Stimulated activated CD8-positive, alpha-beta memory T cell treated with anti-CD3 and anti-CD28 coated beads, Interleukin-7, amount 100 ng/mL, for 48 hours (primary cell): ENCODE results near the gene ATP9B.
A peak's percentile ranks its signal among the peaks of the same experiment; 100 is the strongest.

Experiments used
- DNase-seq, 2 donors: peaks; one replicate each; pipeline ENCODE4 v3.0.0-alpha.2; 2020; ENCODE audit warnings: low read depth in 1 of 2; ENCODE audit errors: extremely low read depth in 1 of 2

ATP9B gene

GRCh38 chr18:79195716-79196683 lies 126.8 kb downstream of the ATP9B start:
- DNase-seq = no peak

GRCh38 chr18:79197531-79197930 lies 128.3 kb downstream of the ATP9B start:
- DNase-seq = no peak

GRCh38 chr18:79199691-79200374 lies 130.6 kb downstream of the ATP9B start:
- no peak for DNase-seq

- DNase-seq = no peak
These were observed 131.5 kb downstream of the ATP9B start for GRCh38 chr18:79200546-79201268.

- peak in 1 of 2 donors; percentile 47 for DNase-seq
These were observed 133.9 kb downstream of the ATP9B start for GRCh38 chr18:79203017-79203605.

- no peak for DNase-seq
These were observed 136.0 kb downstream of the ATP9B start for GRCh38 chr18:79204889-79205807.

- no peak for DNase-seq
These were observed 137.2 kb downstream of the ATP9B start for GRCh38 chr18:79206444-79206843.

GRCh38 chr18:79208906-79209305 lies 139.7 kb downstream of the ATP9B start:
- DNase-seq = no peak

- no peak for DNase-seq
These were observed 141.1 kb downstream of the ATP9B start for GRCh38 chr18:79210002-79210910.

- DNase-seq = no peak
These were observed 142.7 kb downstream of the ATP9B start for GRCh38 chr18:79211844-79212243.

- DNase-seq = no peak
These were observed 144.9 kb downstream of the ATP9B start for GRCh38 chr18:79214056-79214455.

GRCh38 chr18:79216176-79216575 lies 147.0 kb downstream of the ATP9B start:
- no peak for DNase-seq

GRCh38 chr18:79217979-79218604 lies 148.9 kb downstream of the ATP9B start:
- no peak for DNase-seq

- DNase-seq = no peak
These were observed 149.5 kb downstream of the ATP9B start for GRCh38 chr18:79218605-79219190.

GRCh38 chr18:79221136-79221535 lies 151.9 kb downstream of the ATP9B start:
- DNase-seq = no peak

GRCh38 chr18:79222790-79223189 lies 153.6 kb downstream of the ATP9B start:
- no peak for DNase-seq

- no peak for DNase-seq
These were observed 154.2 kb downstream of the ATP9B start for GRCh38 chr18:79223431-79223830.

GRCh38 chr18:79224381-79224780 lies 155.2 kb downstream of the ATP9B start:
- no peak for DNase-seq
